ENCODE results near the gene MYL5. TPM values are rescaled to one million over a fixed set of nuclear protein-coding genes. Genes with fewer than 3 reads are reported as not detected.

MYL5 gene
- total RNA-seq, 3 donors from 2014 or later = 7.9 to 14.9 (median 12.1) TPM

DNA sequence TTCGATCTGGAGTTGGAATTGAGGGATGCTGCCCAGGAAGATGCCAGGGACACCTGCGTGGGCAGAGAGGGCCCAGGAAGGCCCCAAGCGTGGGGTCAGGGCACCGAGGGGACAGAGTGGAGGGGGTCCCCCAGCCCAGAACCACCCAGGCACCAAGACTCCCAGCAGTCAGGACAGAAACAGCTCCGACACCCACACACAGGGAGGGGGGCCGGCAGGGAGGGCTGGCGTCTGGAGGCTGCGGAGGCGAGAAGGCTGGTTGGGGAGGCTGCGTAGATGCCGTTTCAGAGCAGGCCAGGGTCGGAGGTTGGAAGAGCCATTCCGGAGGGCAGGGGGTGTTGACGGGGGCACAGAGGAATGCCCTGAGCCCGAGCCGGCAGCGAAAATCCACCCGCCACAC lies 23.9 kb upstream of the MYL5 start:
- Histone ChIP-seq H3K27ac (no peak overlapping the region), H3K27me3 (peaks cover 0 to 56% of the 10 kb centered on the region in 2 donors), H3K9me3 (no peaks in the 10 kb centered on the region), H3K36me3 (no peaks in the 10 kb centered on the region), H3K4me1 (no peaks in the 10 kb centered on the region), H3K4me3 (peak overlapping the region in 2 of 3 donors; percentile 33 to 51)
- no peak for DNase-seq (ENCODE audit: low spot score in 2 of 2)
- intact Hi-C loops (cut with DNase I; ENCODE audit: low total_unique reads) = loop anchor here (10.0 kb wide), 1 partner anchor 914 kb away; no protein-coding TSS in a partner anchor
- no peak for TF ChIP-seq POLR2AphosphoS5 (IDR thresholded peaks at IDR 0.05)
- TF ChIP-seq, protein P1, sequence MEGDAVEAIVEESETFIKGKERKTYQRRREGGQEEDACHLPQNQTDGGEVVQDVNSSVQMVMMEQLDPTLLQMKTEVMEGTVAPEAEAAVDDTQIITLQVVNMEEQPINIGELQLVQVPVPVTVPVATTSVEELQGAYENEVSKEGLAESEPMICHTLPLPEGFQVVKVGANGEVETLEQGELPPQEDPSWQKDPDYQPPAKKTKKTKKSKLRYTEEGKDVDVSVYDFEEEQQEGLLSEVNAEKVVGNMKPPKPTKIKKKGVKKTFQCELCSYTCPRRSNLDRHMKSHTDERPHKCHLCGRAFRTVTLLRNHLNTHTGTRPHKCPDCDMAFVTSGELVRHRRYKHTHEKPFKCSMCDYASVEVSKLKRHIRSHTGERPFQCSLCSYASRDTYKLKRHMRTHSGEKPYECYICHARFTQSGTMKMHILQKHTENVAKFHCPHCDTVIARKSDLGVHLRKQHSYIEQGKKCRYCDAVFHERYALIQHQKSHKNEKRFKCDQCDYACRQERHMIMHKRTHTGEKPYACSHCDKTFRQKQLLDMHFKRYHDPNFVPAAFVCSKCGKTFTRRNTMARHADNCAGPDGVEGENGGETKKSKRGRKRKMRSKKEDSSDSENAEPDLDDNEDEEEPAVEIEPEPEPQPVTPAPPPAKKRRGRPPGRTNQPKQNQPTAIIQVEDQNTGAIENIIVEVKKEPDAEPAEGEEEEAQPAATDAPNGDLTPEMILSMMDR (IDR thresholded peaks at IDR 0.05) = no peak

DNA sequence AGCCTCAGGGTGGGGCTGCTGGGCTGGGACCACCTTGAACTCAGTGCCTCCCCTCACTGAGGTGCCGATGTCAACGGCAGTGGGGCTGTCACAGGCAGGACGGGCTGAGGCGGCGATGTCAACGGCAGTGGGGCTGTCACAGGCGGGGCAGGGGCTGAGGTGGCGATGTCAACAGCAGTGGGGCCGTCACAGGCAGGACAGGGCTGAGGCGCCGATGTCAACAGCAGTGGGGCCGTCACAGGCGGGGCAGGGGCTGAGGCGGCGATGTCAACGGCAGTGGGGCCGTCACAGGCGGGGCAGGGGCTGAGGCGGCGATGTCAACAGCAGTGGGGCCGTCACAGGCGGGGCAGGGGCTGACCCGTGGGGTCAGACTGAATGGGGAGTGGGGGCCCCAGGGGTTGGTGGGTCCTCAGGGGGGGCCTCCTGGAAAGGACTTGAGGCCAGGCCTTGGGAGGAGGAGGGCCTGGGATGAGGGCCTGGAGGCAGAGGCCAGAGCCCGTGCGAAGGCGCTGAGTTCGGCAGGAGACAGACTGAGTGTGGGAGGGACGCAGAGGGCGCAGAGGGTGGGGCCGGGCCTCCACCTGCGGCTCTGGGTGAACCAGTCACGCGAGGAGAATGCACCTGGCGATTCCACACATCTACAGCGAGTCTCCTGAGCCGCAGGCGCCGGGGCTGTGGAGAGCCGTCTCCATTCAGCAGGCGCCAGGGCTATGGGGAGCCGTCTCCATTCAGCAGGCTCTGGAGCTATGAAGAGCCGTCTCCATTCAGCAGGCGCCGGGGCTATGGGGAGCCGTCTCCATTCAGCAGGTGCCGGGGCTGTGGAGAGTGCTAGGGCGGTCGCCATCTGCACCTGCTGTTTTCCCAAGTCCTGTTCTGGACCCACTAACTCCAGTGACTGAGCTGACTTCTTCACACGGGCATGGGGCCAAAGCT lies 23.1 kb upstream of the MYL5 start:
- intact Hi-C loops (cut with DNase I; ENCODE audit: low total_unique reads) = loop anchor here (10.0 kb wide), 1 partner anchor 914 kb away; no protein-coding TSS in a partner anchor
- TF ChIP-seq, protein P1 (IDR thresholded peaks at IDR 0.05) = no peak
- TF ChIP-seq POLR2A (IDR thresholded peaks at IDR 0.05) = no peak
- no peak for TF ChIP-seq POLR2AphosphoS5 (IDR thresholded peaks at IDR 0.05)
- Histone ChIP-seq H3K4me3 (peak overlapping the region in 2 of 3 donors; percentile 33 to 51), H3K27me3 (peaks cover 0 to 63% of the 10 kb centered on the region in 2 donors), H3K9me3 (no peaks in the 10 kb centered on the region), H3K27ac (no peak overlapping the region), H3K4me1 (no peaks in the 10 kb centered on the region), H3K36me3 (no peaks in the 10 kb centered on the region)
- DNase-seq (ENCODE audit: low spot score in 2 of 2) = no peak

DNA sequence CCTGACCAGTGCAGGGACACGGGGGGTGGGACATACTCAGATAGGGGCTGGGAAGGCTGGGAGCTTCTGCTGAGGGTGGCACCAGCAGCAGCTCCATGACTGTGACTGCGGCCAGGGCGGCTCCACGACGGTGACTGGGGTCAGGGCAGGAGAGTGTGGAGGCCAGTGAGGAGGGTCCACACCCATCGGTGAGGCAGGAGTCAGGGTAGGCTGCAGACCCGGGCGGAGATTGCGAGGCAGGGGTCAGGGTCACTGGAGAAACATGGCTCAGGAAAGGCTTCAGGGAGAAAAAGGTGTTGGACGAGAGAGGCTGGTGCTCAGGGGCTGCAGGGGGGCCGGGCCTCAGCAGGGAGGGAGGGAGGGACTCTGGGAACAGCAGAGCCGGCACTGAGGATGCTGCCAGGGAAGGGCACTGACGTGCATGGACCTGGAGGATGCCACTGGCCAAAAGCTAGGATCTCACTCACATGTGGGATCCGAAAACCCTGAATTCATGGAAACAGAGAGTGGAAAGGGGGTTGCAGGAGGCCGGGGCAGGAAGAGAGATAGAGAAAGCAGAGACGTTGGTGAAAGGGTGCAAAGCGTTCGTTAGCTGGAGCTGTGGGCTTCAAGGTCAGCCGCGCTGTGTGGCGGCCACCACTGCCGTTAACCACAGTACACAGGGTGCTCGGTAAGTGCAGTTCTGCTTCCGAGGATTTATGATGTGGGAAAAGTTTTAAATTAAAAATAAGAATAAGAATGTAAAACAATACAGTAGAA lies 22.3 kb upstream of the MYL5 start:
- Histone ChIP-seq H3K4me3 (no peak overlapping the region), H3K36me3 (no peaks in the 10 kb centered on the region), H3K27me3 (peaks cover 0 to 65% of the 10 kb centered on the region in 2 donors), H3K9me3 (no peaks in the 10 kb centered on the region), H3K4me1 (no peaks in the 10 kb centered on the region), H3K27ac (no peak overlapping the region)
- TF ChIP-seq, protein P1 (IDR thresholded peaks at IDR 0.05) = no peak
- TF ChIP-seq POLR2AphosphoS5 (IDR thresholded peaks at IDR 0.05) (no peak), POLR2A (IDR thresholded peaks at IDR 0.05) (no peak)
- intact Hi-C loops (cut with DNase I; ENCODE audit: low total_unique reads) = loop anchor here (10.0 kb wide), 1 partner anchor 913 kb away; no protein-coding TSS in a partner anchor
- DNase-seq (ENCODE audit: low spot score in 2 of 2) = no peak

DNA sequence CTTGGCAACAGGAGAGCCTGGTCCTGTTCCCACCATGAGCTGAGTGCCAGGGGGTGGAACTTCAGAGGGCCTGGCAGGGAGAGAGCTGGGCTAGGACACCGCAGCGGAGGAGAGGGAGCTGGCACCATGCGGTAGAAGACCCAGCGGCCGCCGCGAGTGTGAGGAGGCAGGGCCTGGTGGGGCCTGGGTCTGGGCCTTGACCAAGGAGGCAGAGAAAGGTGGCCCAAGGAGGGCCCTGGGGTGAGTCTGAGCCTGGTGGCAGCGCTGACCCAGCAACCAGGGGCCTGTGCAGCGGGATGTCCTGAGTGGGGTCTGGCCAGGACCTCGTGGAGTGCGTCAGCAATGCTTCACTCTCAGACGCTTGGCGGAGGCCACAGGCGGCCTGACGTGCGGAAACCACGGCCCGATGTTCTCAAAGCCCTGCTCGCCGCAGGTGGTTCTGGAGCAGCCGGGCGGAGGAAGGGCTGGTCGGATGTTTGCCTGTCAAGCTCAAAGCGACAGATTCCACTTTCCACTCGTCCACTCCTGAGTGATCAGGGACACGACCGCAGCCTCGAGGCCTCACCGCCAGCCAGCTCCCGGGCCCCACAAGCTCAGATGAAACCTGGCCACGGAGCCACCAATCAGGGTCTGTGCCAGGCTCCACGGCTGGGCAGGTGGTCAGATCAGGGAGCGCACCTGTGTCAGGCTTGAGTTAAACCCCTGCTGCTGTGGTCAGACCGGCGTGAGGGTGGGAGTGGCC lies 21.1 kb upstream of the MYL5 start:
- no peak overlapping the region for H3K27ac ChIP-seq
- no peak for DNase-seq (ENCODE audit: low spot score in 2 of 2)
- no peaks in the 10 kb centered on the region for H3K4me1 ChIP-seq
- H3K9me3 ChIP-seq = no peaks in the 10 kb centered on the region
- no peak for TF ChIP-seq POLR2A (IDR thresholded peaks at IDR 0.05)
- TF ChIP-seq, protein P1 (IDR thresholded peaks at IDR 0.05) = no peak
- H3K27me3 ChIP-seq = peaks cover 0 to 59% of the 10 kb centered on the region in 2 donors
- intact Hi-C loops (cut with DNase I; ENCODE audit: low total_unique reads) = loop anchor here (10.0 kb wide), 1 partner anchor 912 kb away; no protein-coding TSS in a partner anchor
- H3K4me3 ChIP-seq = no peak overlapping the region
- no peaks in the 10 kb centered on the region for H3K36me3 ChIP-seq

Measured in breast epithelium (tissue), 4 donors.